Duodenal mucosa (tissue), 2 donors: ENCODE data around the gene OGFOD3.

Experiments
- H3K27ac ChIP-seq: one replicate; pipeline ENCODE4 v1.7.0; 2013; ENCODE audit warnings: low read depth, low read length
- H3K27me3 ChIP-seq, 2 donors: one replicate each; pipeline ENCODE4 v1.7.0; 2013; ENCODE audit warnings: low read length in 2 of 2, control low read depth in 1 of 2; ENCODE audit not compliant: insufficient read depth in 2 of 2, control insufficient read depth in 1 of 2
- H3K36me3 ChIP-seq, 2 donors: one replicate each; pipeline ENCODE4 v1.7.0; 2013; ENCODE audit warnings: low read length in 2 of 2, control low read depth in 1 of 2; ENCODE audit not compliant: insufficient read depth in 2 of 2, control insufficient read depth in 1 of 2
- H3K4me1 ChIP-seq, 2 donors: one replicate each; pipeline ENCODE4 v1.7.0; 2013; ENCODE audit warnings: low read length in 2 of 2, control low read depth in 1 of 2; ENCODE audit not compliant: insufficient read depth in 2 of 2, control insufficient read depth in 1 of 2
- H3K4me3 ChIP-seq, 2 donors: one replicate each; pipeline ENCODE4 v1.7.0; 2013; ENCODE audit warnings: low read length in 2 of 2, low read depth in 1 of 2
- H3K9ac ChIP-seq, 2 donors: one replicate each; pipeline ENCODE4 v1.7.0; 2013; ENCODE audit warnings: low read length in 2 of 2, low read depth in 1 of 2
- H3K9me3 ChIP-seq, 2 donors: one replicate each; pipeline ENCODE4 v1.7.0; 2013; ENCODE audit warnings: low read length in 2 of 2, control low read depth in 1 of 2; ENCODE audit not compliant: control insufficient read depth in 1 of 2

The OGFOD3 gene

DNA sequence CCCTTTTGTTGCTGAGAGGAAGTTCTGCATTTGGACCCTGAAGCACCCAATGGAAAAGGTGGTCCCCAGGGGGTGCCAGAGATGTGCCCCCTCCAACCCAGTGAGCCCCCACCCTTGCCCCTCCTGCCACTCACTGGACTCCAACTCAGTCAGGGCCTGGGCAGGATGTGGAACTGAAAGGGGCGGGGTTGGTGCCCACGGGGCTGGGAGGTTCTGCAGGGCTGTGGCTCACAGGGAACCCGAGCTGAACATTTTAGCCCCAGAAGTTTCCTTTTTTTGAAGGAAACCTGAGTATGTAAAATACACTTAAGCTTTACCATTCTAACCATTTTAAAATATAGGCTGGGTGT is 15.8 kb upstream of the OGFOD3 start:
- Histone ChIP-seq H3K36me3 (peaks cover 0 to 27% of the 10 kb centered on the region in 2 donors), H3K9me3 (no peaks in the 10 kb centered on the region), H3K9ac (no peak overlapping the region), H3K4me1 (no peaks in the 10 kb centered on the region), H3K27me3 (no peaks in the 10 kb centered on the region), H3K27ac (no peak overlapping the region), H3K4me3 (no peak overlapping the region)

DNA sequence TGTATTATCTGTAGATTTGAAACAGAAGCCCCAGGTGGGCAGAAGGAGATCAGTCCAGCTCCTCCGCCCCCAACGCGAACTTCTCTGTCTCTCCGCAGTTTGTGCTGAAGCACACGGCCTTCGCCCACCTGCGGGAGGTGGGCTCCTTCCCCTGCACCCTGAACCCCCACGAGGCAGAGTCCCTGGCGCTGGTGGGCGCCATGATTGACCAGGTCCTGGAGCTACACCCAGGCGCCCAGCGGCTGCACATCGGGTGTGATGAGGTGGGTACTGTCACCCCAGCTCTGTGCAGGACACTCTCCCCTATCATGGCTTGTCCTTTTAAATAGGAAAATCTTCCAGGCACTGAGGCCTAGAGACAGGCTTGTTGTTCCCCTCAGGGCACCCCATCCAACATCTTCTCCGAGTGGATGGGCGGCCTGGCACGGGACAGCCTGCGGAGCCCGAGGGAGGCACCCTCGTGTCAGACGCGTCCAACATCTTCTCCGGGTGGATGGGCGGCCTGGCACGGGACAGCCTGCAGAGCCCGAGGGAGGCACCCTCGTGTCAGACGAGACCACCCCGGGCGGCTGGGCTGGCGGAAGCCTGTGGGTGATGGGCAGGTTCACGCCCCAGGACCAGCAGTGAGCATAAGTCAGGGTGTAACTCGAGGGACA is 15.3 kb upstream of the OGFOD3 start:
- peaks cover 0 to 28% of the 10 kb centered on the region in 2 donors for H3K36me3 ChIP-seq
- H3K4me3 ChIP-seq = no peak overlapping the region
- no peak overlapping the region for H3K9ac ChIP-seq

DNA sequence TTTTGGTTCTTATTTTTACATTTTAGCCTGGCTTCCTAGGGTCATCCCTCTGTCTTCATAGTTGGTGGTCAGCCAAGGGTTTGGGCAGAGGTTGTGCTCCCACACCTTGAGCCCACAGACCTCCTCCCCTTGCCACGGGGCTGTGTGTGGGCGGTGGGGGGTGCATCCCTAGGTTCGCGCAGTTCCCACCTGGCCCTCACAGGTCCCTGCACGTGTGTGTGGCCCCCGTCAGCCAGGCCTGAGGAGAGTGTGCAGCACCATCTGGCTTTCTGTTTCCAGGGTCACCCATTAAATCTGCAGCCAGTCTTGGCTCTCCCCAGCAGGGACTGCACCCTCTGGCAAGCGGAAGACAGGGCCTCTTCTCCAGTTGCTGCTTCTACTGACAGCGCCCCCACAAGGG is 13.6 kb upstream of the OGFOD3 start:
- H3K36me3 ChIP-seq = peaks cover 0 to 19% of the 10 kb centered on the region in 2 donors
- no peak overlapping the region for H3K27ac ChIP-seq
- no peaks in the 10 kb centered on the region for H3K4me1 ChIP-seq
- no peaks in the 10 kb centered on the region for H3K27me3 ChIP-seq
- H3K9me3 ChIP-seq = no peaks in the 10 kb centered on the region
- H3K9ac ChIP-seq = no peak overlapping the region
- no peak overlapping the region for H3K4me3 ChIP-seq

More for the DNA sequence above, 15.3 kb upstream of the OGFOD3 start:
- Histone ChIP-seq H3K27me3 (no peaks in the 10 kb centered on the region), H3K27ac (no peak overlapping the region), H3K4me1 (no peaks in the 10 kb centered on the region), H3K9me3 (no peaks in the 10 kb centered on the region)

DNA sequence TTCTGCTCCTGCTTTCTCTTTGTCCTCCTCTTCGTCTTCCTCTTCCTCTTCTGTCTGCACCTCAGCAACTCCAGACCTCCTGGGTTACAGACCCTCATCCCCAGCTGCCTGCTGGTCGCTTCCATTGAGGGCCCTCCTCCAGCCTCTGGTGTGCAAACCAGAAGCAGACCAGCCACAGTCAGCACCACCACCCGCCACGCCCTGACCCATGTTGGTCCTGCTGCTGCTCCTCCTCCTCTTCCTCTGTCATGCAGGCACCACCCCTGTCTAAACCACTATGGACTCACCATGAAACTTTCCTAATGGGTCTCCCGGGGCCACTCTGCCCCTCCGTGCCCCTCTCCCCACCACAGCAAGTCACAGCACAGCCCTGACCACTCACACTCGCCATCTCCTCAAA is 11.4 kb upstream of the OGFOD3 start:
- peaks cover 0 to 4% of the 10 kb centered on the region in 2 donors for H3K36me3 ChIP-seq
- H3K4me3 ChIP-seq = no peak overlapping the region
- no peak overlapping the region for H3K9ac ChIP-seq
- no peaks in the 10 kb centered on the region for H3K27me3 ChIP-seq
- no peaks in the 10 kb centered on the region for H3K9me3 ChIP-seq
- no peak overlapping the region for H3K27ac ChIP-seq
- no peaks in the 10 kb centered on the region for H3K4me1 ChIP-seq

DNA sequence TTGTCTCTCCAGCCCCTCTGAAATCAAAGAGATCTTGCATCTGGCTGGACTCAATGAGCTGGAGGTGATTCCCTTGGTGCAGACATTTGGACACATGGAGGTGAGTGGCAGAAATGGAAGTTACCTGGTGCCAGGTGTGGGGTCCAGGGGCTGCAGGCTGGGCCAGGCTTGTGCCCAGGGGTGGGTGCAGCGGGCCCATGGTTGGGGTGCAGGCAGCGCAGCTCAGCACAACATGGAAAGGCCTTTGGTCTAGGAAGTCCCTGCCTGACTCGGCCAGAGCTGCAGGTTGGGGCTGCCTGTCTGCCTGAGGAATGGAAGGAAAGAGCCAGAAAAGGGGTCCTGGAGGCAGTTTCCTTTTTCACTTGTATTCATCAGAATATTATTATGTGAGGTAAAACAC is 10.2 kb upstream of the OGFOD3 start:
- Histone ChIP-seq H3K4me3 (no peak overlapping the region), H3K9me3 (no peaks in the 10 kb centered on the region), H3K9ac (no peak overlapping the region), H3K27me3 (no peaks in the 10 kb centered on the region), H3K36me3 (peaks cover 0 to 4% of the 10 kb centered on the region in 2 donors), H3K4me1 (no peaks in the 10 kb centered on the region), H3K27ac (no peak overlapping the region)

DNA sequence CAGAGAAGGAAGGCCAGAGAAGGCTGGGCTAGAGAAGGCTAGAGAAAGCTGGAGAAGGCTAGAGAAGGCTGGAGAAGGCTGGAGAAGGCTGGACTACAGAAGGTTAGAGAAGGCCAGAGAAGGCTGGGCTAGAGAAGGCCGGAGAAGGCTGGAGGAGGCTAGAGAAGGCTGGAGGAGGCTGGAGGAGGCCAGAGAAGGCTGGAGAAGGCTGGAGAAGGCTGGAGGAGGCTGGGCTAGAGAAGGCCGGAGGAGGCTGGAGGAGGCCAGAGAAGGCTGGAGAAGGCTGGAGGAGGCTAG is 6.4 kb upstream of the OGFOD3 start:
- Histone ChIP-seq H3K9me3 (peaks cover 0 to 5% of the 10 kb centered on the region in 2 donors), H3K27me3 (no peaks in the 10 kb centered on the region), H3K4me3 (no peak overlapping the region), H3K9ac (no peak overlapping the region), H3K36me3 (peaks cover 0 to 17% of the 10 kb centered on the region in 2 donors), H3K27ac (no peak overlapping the region), H3K4me1 (peaks cover 2 to 5% of the 10 kb centered on the region in 2 donors)

DNA sequence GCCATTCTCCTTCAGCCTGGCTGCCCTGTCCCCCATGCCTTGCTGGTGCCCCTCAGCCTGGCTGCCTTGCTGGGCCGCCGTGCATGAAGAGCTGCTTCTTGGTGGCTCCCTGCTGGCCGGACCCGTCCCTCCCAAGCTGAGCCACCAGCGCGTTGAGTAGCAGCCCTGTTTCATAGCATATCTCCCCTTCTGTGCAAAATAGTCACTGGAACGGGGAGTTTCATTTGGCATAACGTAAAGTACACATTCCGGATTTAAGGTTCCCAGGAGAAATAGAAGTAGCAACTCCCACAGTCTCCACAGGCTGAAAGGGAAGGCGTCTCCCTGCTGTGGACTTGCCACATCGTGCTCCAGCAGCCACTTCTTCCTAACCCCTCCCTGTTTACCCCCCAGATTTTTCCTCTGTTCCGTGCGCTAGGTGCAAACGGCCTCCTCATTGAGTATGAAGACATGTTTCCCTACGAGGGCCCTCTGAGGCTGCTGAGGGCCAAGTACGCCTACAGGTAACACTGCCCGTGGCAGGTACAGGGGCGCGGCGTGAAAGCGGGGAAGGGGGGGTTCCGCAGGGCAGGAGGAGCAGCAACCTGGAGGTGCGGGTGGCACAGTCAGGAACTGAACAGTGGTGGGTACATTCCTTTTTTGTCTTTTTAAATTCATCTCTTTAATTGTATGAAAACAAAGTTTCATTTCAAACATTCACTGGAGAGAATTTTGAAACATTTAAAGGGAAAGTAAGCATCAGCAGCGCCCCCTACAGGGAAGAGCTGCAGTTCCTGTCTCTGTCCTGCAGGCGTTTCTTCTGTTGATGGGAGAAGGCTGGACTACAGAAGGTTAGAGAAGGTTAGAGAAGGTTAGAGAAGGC is 5.8 kb upstream of the OGFOD3 start:
- H3K27ac ChIP-seq = no peak overlapping the region
- H3K9me3 ChIP-seq = peaks cover 0 to 5% of the 10 kb centered on the region in 2 donors
- H3K9ac ChIP-seq = no peak overlapping the region
- H3K36me3 ChIP-seq = peaks cover 0 to 14% of the 10 kb centered on the region in 2 donors
- H3K4me3 ChIP-seq = no peak overlapping the region
- H3K4me1 ChIP-seq = peaks cover 7 to 10% of the 10 kb centered on the region in 2 donors
- H3K27me3 ChIP-seq = no peaks in the 10 kb centered on the region

DNA sequence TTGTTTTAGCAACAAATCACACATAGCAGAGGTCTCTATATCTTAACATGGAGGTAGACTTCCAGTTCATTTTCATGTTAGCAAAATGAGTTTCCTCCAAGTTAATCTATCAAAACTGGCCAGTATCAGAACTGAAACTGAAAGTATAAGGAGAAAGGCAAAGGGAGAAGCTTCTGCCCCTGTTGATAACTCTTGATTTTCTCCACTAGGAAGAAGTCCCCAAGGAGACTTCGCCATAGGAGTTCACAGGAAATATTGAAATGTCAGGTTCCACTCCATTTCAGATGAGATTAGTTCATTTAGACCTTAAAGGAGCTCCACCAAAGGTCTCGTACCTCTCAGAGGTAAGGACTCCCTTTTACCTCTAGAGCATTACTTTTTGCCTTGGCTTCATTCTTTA is 1.2 kb upstream of the OGFOD3 start:
- H3K36me3 ChIP-seq = peaks cover 0 to 13% of the 10 kb centered on the region in 2 donors
- H3K4me1 ChIP-seq = peaks cover 18 to 19% of the 10 kb centered on the region in 2 donors
- no peak overlapping the region for H3K27ac ChIP-seq
- no peaks in the 10 kb centered on the region for H3K27me3 ChIP-seq
- peaks cover 0 to 5% of the 10 kb centered on the region in 2 donors for H3K9me3 ChIP-seq
- H3K4me3 ChIP-seq = peak overlapping the region; percentile 82 to 90
- H3K9ac ChIP-seq = peak overlapping the region; percentile 64 to 90

DNA sequence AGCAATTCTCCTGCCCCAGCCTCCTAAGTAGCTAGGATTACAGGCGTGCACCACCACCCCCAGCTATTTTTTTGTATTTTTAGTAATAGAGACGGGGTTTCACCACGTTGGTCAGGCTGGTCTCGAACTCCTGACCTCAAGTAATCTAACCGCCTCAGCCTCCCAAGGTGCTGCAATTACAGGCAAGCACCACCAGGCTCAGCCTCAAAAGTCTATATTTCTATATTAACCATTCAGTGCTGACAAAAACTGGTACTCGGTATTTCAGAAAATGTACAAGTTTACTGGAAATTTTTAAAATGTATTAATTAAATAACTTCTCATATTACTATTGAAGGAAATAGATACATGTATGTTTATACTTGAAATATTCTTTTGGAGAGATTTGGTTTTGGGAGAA is 1.6 kb downstream of the OGFOD3 start:
- H3K27me3 ChIP-seq = no peaks in the 10 kb centered on the region
- H3K4me3 ChIP-seq = no peak overlapping the region
- H3K9ac ChIP-seq = no peak overlapping the region
- peaks cover 4 to 10% of the 10 kb centered on the region in 2 donors for H3K36me3 ChIP-seq
- H3K9me3 ChIP-seq = no peaks in the 10 kb centered on the region
- H3K27ac ChIP-seq = no peak overlapping the region
- peaks cover 19 to 22% of the 10 kb centered on the region in 2 donors for H3K4me1 ChIP-seq

DNA sequence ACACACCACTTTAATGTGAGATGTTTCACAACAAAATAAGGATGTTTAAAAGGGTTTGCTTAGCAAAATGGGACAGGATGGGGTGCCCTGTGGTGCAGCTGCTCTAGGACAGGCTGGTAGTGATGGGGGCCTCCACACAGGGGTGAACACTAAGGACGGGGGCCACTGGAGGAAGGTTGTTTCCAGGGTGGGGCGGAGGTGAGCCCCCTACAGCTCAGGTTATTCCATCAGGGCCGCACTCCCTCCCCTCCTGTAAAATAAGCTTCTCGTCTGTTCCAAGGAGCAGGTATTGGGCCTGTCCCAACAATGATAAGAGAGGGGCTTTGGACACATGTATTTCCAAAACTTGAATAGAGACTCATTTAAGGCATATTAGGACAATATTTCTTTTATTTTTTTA is 2.1 kb downstream of the OGFOD3 start:
- H3K9me3 ChIP-seq = no peaks in the 10 kb centered on the region
- peaks cover 19 to 22% of the 10 kb centered on the region in 2 donors for H3K4me1 ChIP-seq
- no peak overlapping the region for H3K27ac ChIP-seq
- H3K4me3 ChIP-seq = no peak overlapping the region
- no peaks in the 10 kb centered on the region for H3K27me3 ChIP-seq
- peaks cover 4 to 11% of the 10 kb centered on the region in 2 donors for H3K36me3 ChIP-seq
- no peak overlapping the region for H3K9ac ChIP-seq
